Occipital lobe (tissue), 2 donors: Measurements from ENCODE around the gene OR4K13. TPM values are rescaled to one million over a fixed set of nuclear protein-coding genes. Genes with fewer than 3 reads are reported as not detected.

Experiments
- DNase-seq: peaks from one replicate; lab custom pipeline; 2025; lab: John Stamatoyannopoulos, UW
- total RNA-seq: library from RNA; depleted of rRNA; stranded (reverse); fragments of >200 nt; gene quantifications from one replicate; pipeline ENCODE4 v1.2.3, GENCODE V29; 2014

OR4K13 gene, protein sequence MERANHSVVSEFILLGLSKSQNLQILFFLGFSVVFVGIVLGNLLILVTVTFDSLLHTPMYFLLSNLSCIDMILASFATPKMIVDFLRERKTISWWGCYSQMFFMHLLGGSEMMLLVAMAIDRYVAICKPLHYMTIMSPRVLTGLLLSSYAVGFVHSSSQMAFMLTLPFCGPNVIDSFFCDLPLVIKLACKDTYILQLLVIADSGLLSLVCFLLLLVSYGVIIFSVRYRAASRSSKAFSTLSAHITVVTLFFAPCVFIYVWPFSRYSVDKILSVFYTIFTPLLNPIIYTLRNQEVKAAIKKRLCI
- not detected for total RNA-seq

DNA sequence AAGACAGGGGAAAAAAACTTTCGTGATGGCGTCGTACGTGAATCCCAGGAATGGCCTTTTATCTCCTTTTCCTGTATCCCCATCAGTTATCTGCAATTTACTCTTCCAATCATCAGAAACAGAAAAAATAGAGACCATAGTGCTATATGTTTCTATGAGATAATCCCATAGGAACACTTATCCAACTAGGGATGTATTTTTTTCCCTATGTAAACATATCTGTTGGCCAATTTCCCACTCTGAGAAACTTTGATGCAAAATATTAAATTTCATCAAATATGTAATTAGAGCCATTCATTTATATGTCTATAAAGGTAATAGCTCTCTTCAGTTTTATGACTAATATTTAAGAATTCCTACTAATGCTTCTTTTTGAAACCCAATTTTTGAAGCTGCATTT is at the start of gene OR4K13:
Gene OR4K13, minus strand, starts transcription at position 101 of the 400 bp plus-strand sequence. CDS start 1,280 bp downstream, outside the sequence.
- no peak for DNase-seq

GRCh38 chr14:20059745-20060144 is 23.9 kb upstream of the OR4K13 start, which contains the start of gene OR4L1:
TSS of gene OR4L1 (plus strand) at chr14:20060045. CDS start at chr14:20060045, 0 bp downstream.
- no peak for DNase-seq

DNA sequence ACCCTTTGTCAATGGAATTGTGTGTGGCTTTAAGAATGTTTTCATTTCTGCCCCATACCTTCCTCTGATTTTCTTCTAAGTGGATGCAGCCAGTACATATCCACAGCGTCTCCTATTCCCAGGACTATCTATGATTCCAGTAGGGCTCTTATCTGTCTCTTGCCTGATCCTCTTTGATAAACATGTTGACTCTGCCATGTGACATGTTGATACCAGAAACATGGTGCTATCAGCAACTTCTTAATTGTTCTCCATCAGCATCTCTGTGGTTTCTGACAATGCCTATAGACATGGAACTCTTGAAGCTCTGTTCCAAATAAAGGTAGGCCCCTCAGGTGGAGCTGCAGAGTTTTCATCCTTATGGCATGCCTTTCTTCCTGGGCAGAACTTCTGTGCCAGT is 12.4 kb upstream of the OR4K13 start:
- DNase-seq = no peak

DNA sequence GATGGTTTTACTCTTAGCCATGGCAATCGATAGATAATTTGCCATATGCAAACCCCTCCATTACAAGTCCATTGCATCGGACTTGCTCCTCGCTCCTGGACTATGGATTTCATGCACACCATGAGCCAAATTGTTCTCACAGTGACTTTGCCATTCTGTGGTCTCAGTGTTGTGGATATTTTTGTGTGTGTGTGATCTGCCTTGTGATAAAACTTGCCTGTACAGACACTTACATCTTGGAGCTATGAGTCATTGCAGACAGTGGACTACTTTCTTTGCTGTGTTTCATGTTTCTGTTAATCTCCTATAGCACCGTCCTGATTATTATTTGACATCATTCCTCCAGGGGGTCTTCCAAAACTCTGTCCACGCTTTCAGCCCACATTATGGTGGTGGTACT is 8.4 kb upstream of the OR4K13 start:
- no peak for DNase-seq

DNA sequence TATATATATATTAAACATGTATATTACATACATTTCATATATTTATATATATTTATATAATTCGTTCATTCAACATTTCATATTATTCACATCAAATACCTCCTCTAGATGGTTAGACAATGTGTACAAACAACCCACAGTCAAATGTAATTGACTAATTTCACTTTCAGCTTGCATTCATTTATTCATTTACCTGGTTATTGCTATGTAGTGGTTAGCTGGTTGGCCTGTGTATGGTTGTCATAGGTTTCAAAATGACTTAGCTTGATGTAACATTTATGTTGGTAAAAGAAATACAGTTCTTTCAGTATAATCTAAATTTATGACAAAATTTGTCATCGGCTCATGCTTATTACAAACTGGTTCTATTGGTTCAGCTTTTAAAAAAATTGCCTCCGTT is 389 bp downstream of the OR4K13 start:
- no peak for DNase-seq

DNA sequence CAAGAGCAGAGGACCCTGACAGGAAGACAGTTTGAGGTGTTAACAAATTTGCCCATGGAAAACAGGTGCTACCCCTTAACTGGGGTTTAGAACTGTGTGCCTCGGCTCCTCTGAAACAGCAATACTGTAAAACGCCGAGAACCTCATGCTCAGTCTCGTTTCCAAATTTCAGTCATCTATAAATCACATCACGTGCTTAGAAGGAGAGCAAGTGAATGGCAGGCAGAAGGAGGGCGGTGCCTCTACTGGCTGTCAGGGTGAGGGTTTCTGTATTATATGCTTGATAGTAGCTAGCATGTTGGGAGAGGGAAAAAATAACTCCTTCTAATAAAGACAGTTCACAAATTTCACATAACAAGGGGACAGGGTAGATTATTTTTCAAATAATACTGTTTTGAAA is 4.8 kb downstream of the OR4K13 start:
- no peak for DNase-seq

GRCh38 chr14:20019257-20019865 is 16.5 kb downstream of the OR4K13 start, which contains the start of gene OR4K14:
TSS of gene OR4K14 (minus strand) at chr14:20019307. CDS start at chr14:20015193, 4,114 bp downstream.
- no peak for DNase-seq

GRCh38 chr14:20008156-20008555 is 27.7 kb downstream of the OR4K13 start:
- no peak for DNase-seq

- DNase-seq = no peak
These were observed 33.5 kb downstream of the OR4K13 start for GRCh38 chr14:20002319-20002718.

GRCh38 chr14:20001863-20002262 is 34.0 kb downstream of the OR4K13 start, which contains the start of gene OR4Q2:
TSS of gene OR4Q2 (plus strand) at chr14:20002163.
- no peak for DNase-seq

- no peak for DNase-seq
These were observed 42.4 kb downstream of the OR4K13 start for GRCh38 chr14:19993438-19993837.

Other genes starting within 250 kb of the OR4K13 start
- gene OR4N2, start 232.3 kb downstream of the OR4K13 start, total RNA-seq = not detected
- not detected for gene OR4K2, start 160.9 kb downstream of the OR4K13 start, total RNA-seq
- gene OR4K5, start 115.4 kb downstream of the OR4K13 start, total RNA-seq = not detected
- gene OR4K1, start 105.1 kb downstream of the OR4K13 start, total RNA-seq = not detected
- not detected for gene OR4K15, start 60.4 kb downstream of the OR4K13 start, total RNA-seq
- gene OR4Q2, start 33.9 kb downstream of the OR4K13 start, total RNA-seq = not detected
- not detected for gene OR4K14, start 16.7 kb downstream of the OR4K13 start, total RNA-seq
- gene OR4L1, start 24.0 kb upstream of the OR4K13 start, total RNA-seq = not detected
- gene OR4K17, start 74.7 kb upstream of the OR4K13 start, total RNA-seq = not detected
- gene OR4N5, start 102.8 kb upstream of the OR4K13 start, total RNA-seq = not detected
- not detected for gene OR11G2, start 154.9 kb upstream of the OR4K13 start, total RNA-seq
- not detected for gene OR11H6, start 187.7 kb upstream of the OR4K13 start, total RNA-seq
- not detected for gene OR11H7, start 192.9 kb upstream of the OR4K13 start, total RNA-seq
- gene OR11H4, start 203.2 kb upstream of the OR4K13 start, total RNA-seq = not detected